ENCODE data around the gene ABCC8.

ABCC8 gene

DNA sequence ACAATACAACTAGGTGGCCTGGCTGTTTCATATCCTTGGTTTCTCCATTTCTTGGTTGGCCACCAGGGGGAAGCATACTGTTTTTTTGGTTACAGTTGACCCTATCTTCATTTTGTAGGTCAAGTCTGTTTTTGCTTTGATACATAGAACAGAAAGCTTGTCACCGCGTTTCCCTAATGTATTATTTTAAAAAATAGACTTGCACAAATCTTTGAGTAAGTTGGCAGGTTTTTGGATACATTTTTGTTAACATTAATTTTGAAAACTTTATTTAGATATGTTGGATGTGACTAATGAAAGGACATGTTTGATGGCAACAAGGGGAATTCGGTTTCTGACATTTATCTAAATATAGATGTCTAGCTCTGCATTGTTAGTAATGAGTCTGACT lies 122.0 kb downstream of the ABCC8 start:
- in situ Hi-C loops (cut with MboI; ENCODE audit: low sequenced_read_pairs, unreplicated experiment), result loop anchor here (25.0 kb wide), 1 partner anchor 117 kb away; no protein-coding TSS in a partner anchor
- TF ChIP-seq, protein P1, sequence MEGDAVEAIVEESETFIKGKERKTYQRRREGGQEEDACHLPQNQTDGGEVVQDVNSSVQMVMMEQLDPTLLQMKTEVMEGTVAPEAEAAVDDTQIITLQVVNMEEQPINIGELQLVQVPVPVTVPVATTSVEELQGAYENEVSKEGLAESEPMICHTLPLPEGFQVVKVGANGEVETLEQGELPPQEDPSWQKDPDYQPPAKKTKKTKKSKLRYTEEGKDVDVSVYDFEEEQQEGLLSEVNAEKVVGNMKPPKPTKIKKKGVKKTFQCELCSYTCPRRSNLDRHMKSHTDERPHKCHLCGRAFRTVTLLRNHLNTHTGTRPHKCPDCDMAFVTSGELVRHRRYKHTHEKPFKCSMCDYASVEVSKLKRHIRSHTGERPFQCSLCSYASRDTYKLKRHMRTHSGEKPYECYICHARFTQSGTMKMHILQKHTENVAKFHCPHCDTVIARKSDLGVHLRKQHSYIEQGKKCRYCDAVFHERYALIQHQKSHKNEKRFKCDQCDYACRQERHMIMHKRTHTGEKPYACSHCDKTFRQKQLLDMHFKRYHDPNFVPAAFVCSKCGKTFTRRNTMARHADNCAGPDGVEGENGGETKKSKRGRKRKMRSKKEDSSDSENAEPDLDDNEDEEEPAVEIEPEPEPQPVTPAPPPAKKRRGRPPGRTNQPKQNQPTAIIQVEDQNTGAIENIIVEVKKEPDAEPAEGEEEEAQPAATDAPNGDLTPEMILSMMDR (IDR thresholded peaks at IDR 0.05; ENCODE audit: borderline replicate concordance, control extremely low read depth, extremely low read depth, insufficient read depth, missing control alignments), result peak; percentile 50
- peak; percentile 70 for DNase-seq (ENCODE audit: low spot score)

GRCh38 chr11:17353821-17354600 lies 122.6 kb downstream of the ABCC8 start:
- DNase-seq (ENCODE audit: low spot score), result no peak
- in situ Hi-C loops (cut with MboI; ENCODE audit: low sequenced_read_pairs, unreplicated experiment), result loop anchor here (25.0 kb wide), 1 partner anchor 117 kb away; no protein-coding TSS in a partner anchor
- TF ChIP-seq, protein P1 (IDR thresholded peaks at IDR 0.05; ENCODE audit: borderline replicate concordance, control extremely low read depth, extremely low read depth, insufficient read depth, missing control alignments), result no peak

- peak; percentile 58 for DNase-seq (ENCODE audit: low spot score)
- TF ChIP-seq, protein P1 (IDR thresholded peaks at IDR 0.05; ENCODE audit: borderline replicate concordance, control extremely low read depth, extremely low read depth, insufficient read depth, missing control alignments), result no peak
- in situ Hi-C loops (cut with MboI; ENCODE audit: low sequenced_read_pairs, unreplicated experiment), result loop anchor here (25.0 kb wide), 1 partner anchor 116 kb away; no protein-coding TSS in a partner anchor
Measured at GRCh38 chr11:17352950-17353820, 123.5 kb downstream of the ABCC8 start.

DNA sequence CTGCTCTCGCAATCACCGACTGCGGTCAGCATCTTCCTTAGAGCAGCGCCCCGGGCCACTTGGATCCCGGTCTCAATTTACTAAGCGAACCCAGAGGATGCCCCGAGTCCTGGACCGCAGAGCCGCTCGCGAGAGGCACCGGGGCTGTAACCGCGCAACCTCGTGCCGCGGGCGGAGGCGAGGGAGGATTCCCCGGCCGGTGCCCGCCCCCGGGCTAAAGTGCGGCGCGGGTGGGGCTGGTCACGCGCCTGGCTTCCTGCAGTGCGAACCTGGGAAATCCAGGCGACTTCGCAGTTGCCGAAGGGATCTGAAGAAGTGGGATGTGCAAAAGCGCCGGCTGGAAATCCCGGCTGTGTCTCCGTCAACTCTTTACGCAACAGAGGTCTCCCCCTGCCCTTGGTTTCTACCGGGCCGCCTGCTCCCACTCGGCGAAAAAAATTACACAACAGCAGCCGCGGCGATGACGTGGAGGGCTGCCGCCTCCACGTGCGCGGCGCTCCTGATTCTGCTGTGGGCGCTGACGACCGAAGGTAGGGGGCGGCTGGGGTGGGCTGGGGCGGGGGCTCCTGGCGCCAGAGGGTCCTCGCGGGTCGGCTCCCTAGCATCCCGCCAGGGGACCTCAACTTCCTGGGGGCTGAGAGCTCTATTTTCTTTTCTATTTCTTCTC lies 125.0 kb downstream of the ABCC8 start, which contains the start of gene NCR3LG1:
Gene NCR3LG1, plus strand, starts transcription at position 291 of the 667 bp plus-strand sequence. Its CDS starts 170 bp downstream, at position 461.
- TF ChIP-seq, protein P1 (IDR thresholded peaks at IDR 0.05; ENCODE audit: borderline replicate concordance, control extremely low read depth, extremely low read depth, insufficient read depth, missing control alignments), result no peak
- in situ Hi-C loops (cut with MboI; ENCODE audit: low sequenced_read_pairs, unreplicated experiment), result loop anchor here (25.0 kb wide), 1 partner anchor 114 kb away; no protein-coding TSS in a partner anchor
- DNase-seq (ENCODE audit: low spot score), result peak; percentile 66

GRCh38 chr11:17351172-17351509 lies 125.5 kb downstream of the ABCC8 start:
- in situ Hi-C loops (cut with MboI; ENCODE audit: low sequenced_read_pairs, unreplicated experiment), result loop anchor here (25.0 kb wide), 1 partner anchor 114 kb away; no protein-coding TSS in a partner anchor
- TF ChIP-seq, protein P1 (IDR thresholded peaks at IDR 0.05; ENCODE audit: borderline replicate concordance, control extremely low read depth, extremely low read depth, insufficient read depth, missing control alignments), result no peak
- no peak for DNase-seq (ENCODE audit: low spot score)

All from GM13976 (cell line).